B cell (primary cell): ENCODE results near the gene OGDH. TPM values are rescaled to one million over a fixed set of nuclear protein-coding genes. Genes with fewer than 3 reads are reported as not detected.

Source experiments
- ATAC-seq: fragments of 200-7000 bp; cut with Tn5 transposase; one replicate; pipeline ENCODE4 v1.10.0; 2021; ENCODE audit warnings: low read depth, mild to moderate bottlenecking, moderate number of reproducible peaks, moderate library complexity
- CTCF ChIA-PET: fragments of 350-600 bp; sonication (Branson Sonifier 250); formaldehyde crosslinking; loops from one replicate; lab custom pipeline; 2021; ENCODE audit warnings: antibody characterized with exemption, inconsistent platforms; lab: Charles Lee
- POLR2A ChIA-PET: fragments of 350-600 bp; sonication (Branson Sonifier 250); formaldehyde crosslinking; loops from one replicate; lab custom pipeline; 2021; ENCODE audit warnings: antibody characterized with exemption; lab: Charles Lee
- DNase-seq: peaks from one replicate; pipeline ENCODE4 v3.0.0; 2013
- H2AFZ ChIP-seq: 2 replicates; pipeline ENCODE4 v1.6.1; 2012; ENCODE audit warnings: mild to moderate bottlenecking, low read depth, low read length; ENCODE audit not compliant: insufficient read depth, poor library complexity, severe bottlenecking
- H3K27ac ChIP-seq, 2 donors: 1 replicate in 1 of 2; 2 replicates in 1 of 2; pipeline ENCODE4 v1.5.1; 2012 to 2013; ENCODE audit warnings: low read length in 2 of 2, mild to moderate bottlenecking in 2 of 2, moderate library complexity in 1 of 2
- H3K27me3 ChIP-seq, 4 experiments: fragments of 200-600 bp in 1 of 4; sonication (generic) in 1 of 4; replicated peaks in 1 of 4; 1 replicate in 2 of 4; 2 replicates in 2 of 4; pipeline versions ENCODE4 v1.6.1 to v1.7.0; 2013 to 2016; ENCODE audit warnings: low read length in 3 of 4, mild to moderate bottlenecking in 2 of 4, mixed read lengths in 1 of 4, moderate library complexity in 1 of 4; ENCODE audit not compliant: insufficient read depth in 4 of 4, control insufficient read depth in 3 of 4; ENCODE audit errors: control extremely low read depth in 1 of 4
- H3K36me3 ChIP-seq, 2 experiments: replicated peaks in 1 of 2; 1 replicate in 1 of 2; 2 replicates in 1 of 2; pipeline versions ENCODE4 v1.6.1 to v1.7.1; 2013; ENCODE audit warnings: low read length in 1 of 2; ENCODE audit not compliant: insufficient read depth in 2 of 2, control insufficient read depth in 1 of 2; ENCODE audit errors: control extremely low read depth in 1 of 2, extremely low read depth in 1 of 2
- H3K4me1 ChIP-seq, 2 donors: fragments of 200-600 bp in 1 of 2; sonication (generic) in 1 of 2; 1 replicate in 1 of 2; 2 replicates in 1 of 2; pipeline versions ENCODE4 v1.5.1 to v1.6.1; 2013 to 2017; ENCODE audit warnings: low read length in 2 of 2; ENCODE audit not compliant: control insufficient read depth in 2 of 2, insufficient read depth in 2 of 2
- H3K4me2 ChIP-seq: replicated peaks from 2 replicates; pipeline ENCODE3; 2012; ENCODE audit warnings: mild to moderate bottlenecking, low read depth, low read length; ENCODE audit not compliant: poor library complexity, severe bottlenecking
- H3K4me3 ChIP-seq, 5 experiments: fragments of 200-600 bp in 1 of 5; sonication (generic) in 1 of 5; 1 replicate in 3 of 5; 2 replicates in 2 of 5; pipeline versions ENCODE4 v1.5.1 to v1.7.0; 2011 to 2016; ENCODE audit warnings: low read length in 4 of 5, mild to moderate bottlenecking in 4 of 5, low read depth in 2 of 5, control low read depth in 1 of 5, moderate library complexity in 1 of 5; ENCODE audit not compliant: insufficient read depth in 1 of 5; ENCODE audit errors: control extremely low read depth in 1 of 5, extremely low read depth in 1 of 5
- H3K79me2 ChIP-seq: fragments of 200-600 bp; sonication (generic); one replicate; pipeline ENCODE4 v1.6.0; 2016; ENCODE audit warnings: low read length; ENCODE audit not compliant: control insufficient read depth, insufficient read depth
- H3K9ac ChIP-seq: fragments of 200-600 bp; sonication (generic); 2 replicates; pipeline ENCODE4 v1.6.1; 2017; ENCODE audit warnings: mild to moderate bottlenecking, low read length, moderate library complexity
- H3K9me3 ChIP-seq, 3 donors: one replicate each; pipeline versions ENCODE4 v1.6.1 to v1.7.1; 2013; ENCODE audit warnings: low read length in 2 of 3; ENCODE audit not compliant: control insufficient read depth in 2 of 3, insufficient read depth in 1 of 3; ENCODE audit errors: control extremely low read depth in 1 of 3
- H4K20me1 ChIP-seq: 2 replicates; pipeline ENCODE4 v1.6.0; 2012; ENCODE audit warnings: mild to moderate bottlenecking, low read length; ENCODE audit not compliant: insufficient read depth, control insufficient read depth, poor library complexity, severe bottlenecking
- H3K27ac Mint-ChIP-seq: one replicate; pipeline ENCODE4 v1.8.0; 2021; ENCODE audit warnings: mixed read lengths
- H3K27me3 Mint-ChIP-seq: one replicate; pipeline ENCODE4 v1.8.0; 2021; ENCODE audit warnings: mixed read lengths
- H3K4me1 Mint-ChIP-seq: one replicate; pipeline ENCODE4 v1.8.0; 2021; ENCODE audit warnings: mixed read lengths
- H3K4me3 Mint-ChIP-seq: one replicate; pipeline ENCODE4 v1.8.0; 2021; ENCODE audit warnings: mixed read lengths
- H3K9me3 Mint-ChIP-seq: one replicate; pipeline ENCODE4 v1.8.0; 2022; ENCODE audit warnings: mixed read lengths; ENCODE audit not compliant: insufficient read depth
- CTCF ChIP-seq: fragments of 200-600 bp; IDR thresholded peaks from one replicate; pipeline ENCODE4 v1.8.0; 2022; ENCODE audit warnings: antibody characterized with exemption, mild to moderate bottlenecking
- EZH2 ChIP-seq: IDR thresholded peaks from 2 replicates; pipeline ENCODE4 v1.6.1; 2012; ENCODE audit warnings: borderline replicate concordance, low read depth, mild to moderate bottlenecking, moderate library complexity, low read length; ENCODE audit not compliant: insufficient read depth, poor library complexity, severe bottlenecking
- WGBS: methylation state at CpG from one replicate; pipeline ENCODE4 v1.1.5; 2013; ENCODE audit warnings: missing lambda C conversion rate; ENCODE audit not compliant: insufficient coverage; 5-methylcytosine and 5-hydroxymethylcytosine counted together
- intact Hi-C: fragments of 100-400 bp; cut with micrococcal nuclease; formaldehyde crosslinking; loops from one replicate; pipeline ENCODE4 v1.10.0; 2022
- polyA plus RNA-seq: library from polyadenylated mRNA; depleted of rRNA; stranded (reverse); fragments of >200 nt; gene quantifications from 2 replicates; pipeline ENCODE4 v1.2.3, GENCODE V29; 2012
- total RNA-seq, 2 donors: library from RNA; stranded (reverse); fragments of 120-200 nt in 1 of 2; gene quantifications; 1 replicate in 1 of 2; 2 replicates in 1 of 2; pipeline versions ENCODE4 v1.2.3 to v1.2.4, GENCODE V29; 2013 to 2022

OGDH gene
- total and polyA plus RNA-seq, 2 donors (not counting 1 experiment from before 2014, with no cell fraction given) = 42.6 to 80.2 TPM

GRCh38 chr7:44706788-44707557 is 100.5 kb downstream of the OGDH start:
- Mint-ChIP-seq H3K9me3 (no peaks in the 10 kb centered on the region), H3K4me1 (no peaks in the 10 kb centered on the region), H3K27ac (peak overlapping the region; percentile 41), H3K27me3 (no peaks in the 10 kb centered on the region), H3K4me3 (no peak overlapping the region)
- Histone ChIP-seq H4K20me1 (no peaks in the 10 kb centered on the region), H3K9me3 (no peaks in the 10 kb centered on the region), H3K4me3 (no peak overlapping the region), H3K79me2 (no peaks in the 10 kb centered on the region), H3K36me3 (peaks cover 0 to 28% of the 10 kb centered on the region in 2 experiments), H3K27ac (no peak overlapping the region), H3K27me3 (no peaks in the 10 kb centered on the region), H3K4me1 (no peaks in the 10 kb centered on the region), H3K4me2 (no peak overlapping the region), H2AFZ (no peak overlapping the region), H3K9ac (no peak overlapping the region)
- no peak for DNase-seq
- ChIA-PET CTCF (interaction anchor here (1.1 kb wide), 1 partner anchor 61 kb away, joined by 4 read pairs; no protein-coding TSS in a partner anchor), POLR2A (no interaction called here)
- TF ChIP-seq EZH2 (no peak), CTCF (no peak)
- intact Hi-C loops = no loop called here
- WGBS = 96% methylated on average over 19 of the region's 20 CpGs
- ATAC-seq = no peak

GRCh38 chr7:44707558-44708230 is 101.3 kb downstream of the OGDH start:
- CTCF ChIA-PET = no interaction called here
- intact Hi-C loops = no loop called here
- DNase-seq (no peak), ATAC-seq (no peak)
- 98% methylated on average over 20 of the region's 21 CpGs for WGBS
- Mint-ChIP-seq H3K4me1 (no peaks in the 10 kb centered on the region), H3K4me3 (no peak overlapping the region), H3K27me3 (no peaks in the 10 kb centered on the region), H3K9me3 (no peaks in the 10 kb centered on the region), H3K27ac (peak overlapping the region; percentile 41)
- H3K79me2 ChIP-seq = no peaks in the 10 kb centered on the region
- H3K36me3 ChIP-seq = peaks cover 0 to 26% of the 10 kb centered on the region in 2 experiments
- no peaks in the 10 kb centered on the region for H3K27me3 ChIP-seq
- no peak overlapping the region for H3K4me3 ChIP-seq
- no peak overlapping the region for H3K27ac ChIP-seq
- POLR2A ChIA-PET = no interaction called here
- H3K4me1 ChIP-seq = no peaks in the 10 kb centered on the region
- H4K20me1 ChIP-seq = no peaks in the 10 kb centered on the region
- H3K9ac ChIP-seq = no peak overlapping the region
- H3K9me3 ChIP-seq = no peaks in the 10 kb centered on the region
- TF ChIP-seq CTCF (no peak), EZH2 (no peak)
- H2AFZ ChIP-seq = no peak overlapping the region
- no peak overlapping the region for H3K4me2 ChIP-seq
